ENCODE measurements around the gene C1QL1.

The C1QL1 gene

GRCh38 chr17:44921122-44921882 lies 46.8 kb downstream of the C1QL1 start:
- no peaks in the 10 kb centered on the region for H3K36me3 ChIP-seq (ENCODE audit: control insufficient read depth, insufficient read depth, low read length)
- no peaks in the 10 kb centered on the region for H3K9me3 ChIP-seq (ENCODE audit: control insufficient read depth, low read length)
- no peak overlapping the region for H3K9ac ChIP-seq (ENCODE audit: low read length)
- no peaks in the 10 kb centered on the region for H3K4me1 ChIP-seq (ENCODE audit: control insufficient read depth, insufficient read depth, low read length)
- peaks cover 24% of the 10 kb centered on the region for H3K27me3 ChIP-seq (ENCODE audit: control insufficient read depth, insufficient read depth, low read length)
- H3K4me3 ChIP-seq (ENCODE audit: low read length) = no peak overlapping the region

GRCh38 chr17:44920565-44920940 lies 47.5 kb downstream of the C1QL1 start:
- Histone ChIP-seq H3K9me3 (ENCODE audit: control insufficient read depth, low read length) (no peaks in the 10 kb centered on the region), H3K36me3 (ENCODE audit: control insufficient read depth, insufficient read depth, low read length) (no peaks in the 10 kb centered on the region), H3K9ac (ENCODE audit: low read length) (no peak overlapping the region), H3K4me1 (ENCODE audit: control insufficient read depth, insufficient read depth, low read length) (no peaks in the 10 kb centered on the region), H3K27me3 (ENCODE audit: control insufficient read depth, insufficient read depth, low read length) (peaks cover 27% of the 10 kb centered on the region), H3K4me3 (ENCODE audit: low read length) (no peak overlapping the region)

- H3K4me1 ChIP-seq (ENCODE audit: control insufficient read depth, insufficient read depth, low read length) = no peaks in the 10 kb centered on the region
- H3K36me3 ChIP-seq (ENCODE audit: control insufficient read depth, insufficient read depth, low read length) = no peaks in the 10 kb centered on the region
- peaks cover 27% of the 10 kb centered on the region for H3K27me3 ChIP-seq (ENCODE audit: control insufficient read depth, insufficient read depth, low read length)
- H3K4me3 ChIP-seq (ENCODE audit: low read length) = no peak overlapping the region
- H3K9ac ChIP-seq (ENCODE audit: low read length) = no peak overlapping the region
- no peaks in the 10 kb centered on the region for H3K9me3 ChIP-seq (ENCODE audit: control insufficient read depth, low read length)
Measured at GRCh38 chr17:44919885-44920564, 48.1 kb downstream of the C1QL1 start.

- H3K36me3 ChIP-seq (ENCODE audit: control insufficient read depth, insufficient read depth, low read length) = no peaks in the 10 kb centered on the region
- no peak overlapping the region for H3K9ac ChIP-seq (ENCODE audit: low read length)
- peaks cover 27% of the 10 kb centered on the region for H3K27me3 ChIP-seq (ENCODE audit: control insufficient read depth, insufficient read depth, low read length)
- H3K9me3 ChIP-seq (ENCODE audit: control insufficient read depth, low read length) = no peaks in the 10 kb centered on the region
- no peak overlapping the region for H3K4me3 ChIP-seq (ENCODE audit: low read length)
- no peaks in the 10 kb centered on the region for H3K4me1 ChIP-seq (ENCODE audit: control insufficient read depth, insufficient read depth, low read length)
Measured at GRCh38 chr17:44919411-44919810, 48.7 kb downstream of the C1QL1 start.

GRCh38 chr17:44918006-44918405 lies 50.1 kb downstream of the C1QL1 start:
- H3K27me3 ChIP-seq (ENCODE audit: control insufficient read depth, insufficient read depth, low read length) = peaks cover 38% of the 10 kb centered on the region
- H3K9ac ChIP-seq (ENCODE audit: low read length) = no peak overlapping the region
- H3K4me1 ChIP-seq (ENCODE audit: control insufficient read depth, insufficient read depth, low read length) = no peaks in the 10 kb centered on the region
- no peaks in the 10 kb centered on the region for H3K9me3 ChIP-seq (ENCODE audit: control insufficient read depth, low read length)
- no peak overlapping the region for H3K4me3 ChIP-seq (ENCODE audit: low read length)
- no peaks in the 10 kb centered on the region for H3K36me3 ChIP-seq (ENCODE audit: control insufficient read depth, insufficient read depth, low read length)

GRCh38 chr17:44917456-44917855 lies 50.6 kb downstream of the C1QL1 start:
- H3K9ac ChIP-seq (ENCODE audit: low read length) = no peak overlapping the region
- no peaks in the 10 kb centered on the region for H3K9me3 ChIP-seq (ENCODE audit: control insufficient read depth, low read length)
- H3K27me3 ChIP-seq (ENCODE audit: control insufficient read depth, insufficient read depth, low read length) = peaks cover 40% of the 10 kb centered on the region
- H3K4me1 ChIP-seq (ENCODE audit: control insufficient read depth, insufficient read depth, low read length) = no peaks in the 10 kb centered on the region
- H3K4me3 ChIP-seq (ENCODE audit: low read length) = no peak overlapping the region
- H3K36me3 ChIP-seq (ENCODE audit: control insufficient read depth, insufficient read depth, low read length) = no peaks in the 10 kb centered on the region

GRCh38 chr17:44916781-44917241 lies 51.3 kb downstream of the C1QL1 start:
- Histone ChIP-seq H3K4me3 (ENCODE audit: low read length) (no peak overlapping the region), H3K4me1 (ENCODE audit: control insufficient read depth, insufficient read depth, low read length) (no peaks in the 10 kb centered on the region), H3K27me3 (ENCODE audit: control insufficient read depth, insufficient read depth, low read length) (peaks cover 43% of the 10 kb centered on the region), H3K36me3 (ENCODE audit: control insufficient read depth, insufficient read depth, low read length) (no peaks in the 10 kb centered on the region), H3K9ac (ENCODE audit: low read length) (no peak overlapping the region), H3K9me3 (ENCODE audit: control insufficient read depth, low read length) (no peaks in the 10 kb centered on the region)

GRCh38 chr17:44915862-44916780 lies 52.0 kb downstream of the C1QL1 start:
- H3K4me3 ChIP-seq (ENCODE audit: low read length) = no peak overlapping the region
- H3K36me3 ChIP-seq (ENCODE audit: control insufficient read depth, insufficient read depth, low read length) = no peaks in the 10 kb centered on the region
- no peaks in the 10 kb centered on the region for H3K9me3 ChIP-seq (ENCODE audit: control insufficient read depth, low read length)
- peaks cover 45% of the 10 kb centered on the region for H3K27me3 ChIP-seq (ENCODE audit: control insufficient read depth, insufficient read depth, low read length)
- no peak overlapping the region for H3K9ac ChIP-seq (ENCODE audit: low read length)
- peaks cover 6% of the 10 kb centered on the region for H3K4me1 ChIP-seq (ENCODE audit: control insufficient read depth, insufficient read depth, low read length)

- Histone ChIP-seq H3K27me3 (ENCODE audit: control insufficient read depth, insufficient read depth, low read length) (peaks cover 39% of the 10 kb centered on the region), H3K4me3 (ENCODE audit: low read length) (no peak within 1 kb of the TSS), H3K9me3 (ENCODE audit: control insufficient read depth, low read length) (no peaks in the 10 kb centered on the region), H3K4me1 (ENCODE audit: control insufficient read depth, insufficient read depth, low read length) (peaks cover 7% of the 10 kb centered on the region), H3K9ac (ENCODE audit: low read length) (no peak within 1 kb of the TSS), H3K36me3 (ENCODE audit: control insufficient read depth, insufficient read depth, low read length) (no peaks in the 10 kb centered on the region)
Measured at GRCh38 chr17:44915321-44915726, 52.8 kb downstream of the C1QL1 start, which contains the start of gene GFAP. Gene GFAP, minus strand, starts transcription at chr17:44915500. Its CDS starts 14 bp downstream, at chr17:44915486.

GRCh38 chr17:44914698-44915271 lies 53.3 kb downstream of the C1QL1 start:
- no peaks in the 10 kb centered on the region for H3K36me3 ChIP-seq (ENCODE audit: control insufficient read depth, insufficient read depth, low read length)
- no peak overlapping the region for H3K4me3 ChIP-seq (ENCODE audit: low read length)
- H3K27me3 ChIP-seq (ENCODE audit: control insufficient read depth, insufficient read depth, low read length) = peaks cover 36% of the 10 kb centered on the region
- H3K9me3 ChIP-seq (ENCODE audit: control insufficient read depth, low read length) = no peaks in the 10 kb centered on the region
- peaks cover 7% of the 10 kb centered on the region for H3K4me1 ChIP-seq (ENCODE audit: control insufficient read depth, insufficient read depth, low read length)
- no peak overlapping the region for H3K9ac ChIP-seq (ENCODE audit: low read length)

GRCh38 chr17:44914148-44914547 lies 54.0 kb downstream of the C1QL1 start:
- no peak overlapping the region for H3K9ac ChIP-seq (ENCODE audit: low read length)
- no peaks in the 10 kb centered on the region for H3K36me3 ChIP-seq (ENCODE audit: control insufficient read depth, insufficient read depth, low read length)
- peaks cover 7% of the 10 kb centered on the region for H3K4me1 ChIP-seq (ENCODE audit: control insufficient read depth, insufficient read depth, low read length)
- no peak overlapping the region for H3K4me3 ChIP-seq (ENCODE audit: low read length)
- H3K9me3 ChIP-seq (ENCODE audit: control insufficient read depth, low read length) = no peaks in the 10 kb centered on the region
- H3K27me3 ChIP-seq (ENCODE audit: control insufficient read depth, insufficient read depth, low read length) = peaks cover 36% of the 10 kb centered on the region
